CD8-positive, alpha-beta memory T cell (primary cell): Measurements from ENCODE around the gene ADGRL1. TPM values are rescaled to one million over a fixed set of nuclear protein-coding genes. Genes with fewer than 3 reads are reported as not detected.

Experiments used
- CTCF ChIA-PET: fragments of 350-600 bp; sonication (Branson Sonifier 250); formaldehyde crosslinking; loops from one replicate; lab custom pipeline; 2021; ENCODE audit warnings: antibody characterized with exemption; lab: Charles Lee
- POLR2A ChIA-PET: fragments of 350-600 bp; sonication (Branson Sonifier 250); formaldehyde crosslinking; loops from one replicate; lab custom pipeline; 2021; ENCODE audit warnings: antibody characterized with exemption; lab: Charles Lee
- DNase-seq, 5 donors: peaks; one replicate each; pipeline versions ENCODE4 v3.0.0 to v3.0.0-alpha.2; 2020 to 2022; ENCODE audit warnings: mixed read lengths in 1 of 5
- H3K27ac ChIP-seq: one replicate; pipeline ENCODE4 v1.7.0; 2013; ENCODE audit warnings: low read depth, mild to moderate bottlenecking, low read length, moderate library complexity
- H3K27me3 ChIP-seq: 2 replicates; pipeline ENCODE4 v1.7.0; 2013; ENCODE audit warnings: low read length, mild to moderate bottlenecking; ENCODE audit not compliant: insufficient read depth, poor library complexity, severe bottlenecking
- H3K36me3 ChIP-seq: 2 replicates; pipeline ENCODE4 v1.7.0; 2013; ENCODE audit warnings: mild to moderate bottlenecking, low read length, moderate library complexity; ENCODE audit not compliant: insufficient read depth
- H3K4me1 ChIP-seq: 2 replicates; pipeline ENCODE4 v1.7.0; 2013; ENCODE audit warnings: mild to moderate bottlenecking, low read length, moderate library complexity; ENCODE audit not compliant: insufficient read depth
- H3K4me3 ChIP-seq: 2 replicates; pipeline ENCODE4 v1.7.0; 2013; ENCODE audit warnings: mild to moderate bottlenecking, low read length
- H3K9me3 ChIP-seq: 2 replicates; pipeline ENCODE4 v1.7.0; 2013; ENCODE audit warnings: mild to moderate bottlenecking, low read length
- H3K27ac Mint-ChIP-seq, 8 donors: one replicate each; pipeline ENCODE4 v1.8.0; 2020 to 2021; ENCODE audit warnings: mixed read lengths in 8 of 8, mild to moderate bottlenecking in 6 of 8, inconsistent platforms in 3 of 8, moderate library complexity in 3 of 8
- H3K27me3 Mint-ChIP-seq, 2 donors: one replicate each; pipeline ENCODE4 v1.8.0; 2020 to 2021; ENCODE audit warnings: mixed read lengths in 2 of 2, mild to moderate bottlenecking in 1 of 2, moderate library complexity in 1 of 2
- H3K36me3 Mint-ChIP-seq, 3 donors: one replicate each; pipeline ENCODE4 v1.8.0; 2020 to 2021; ENCODE audit warnings: mixed read lengths in 3 of 3, inconsistent platforms in 1 of 3, mild to moderate bottlenecking in 1 of 3
- H3K4me1 Mint-ChIP-seq, 3 donors: one replicate each; pipeline ENCODE4 v1.8.0; 2020 to 2021; ENCODE audit warnings: mixed read lengths in 3 of 3, inconsistent platforms in 1 of 3, mild to moderate bottlenecking in 1 of 3
- H3K4me3 Mint-ChIP-seq, 7 donors: one replicate each; pipeline ENCODE4 v1.8.0; 2020 to 2021; ENCODE audit warnings: mixed read lengths in 7 of 7, mild to moderate bottlenecking in 6 of 7, moderate library complexity in 4 of 7, inconsistent platforms in 2 of 7
- H3K9me3 Mint-ChIP-seq, 5 donors: one replicate each; pipeline ENCODE4 v1.8.0; 2020 to 2022; ENCODE audit warnings: mixed read lengths in 5 of 5, mild to moderate bottlenecking in 3 of 5, moderate library complexity in 2 of 5, inconsistent platforms in 1 of 5
- polyA plus RNA-seq: library from polyadenylated mRNA; unstranded; fragments of 300-500 nt; fragmentation: Illumina TruSeq; gene quantifications from one replicate; pipeline ENCODE4 v1.2.3, GENCODE V29; 2021
- total RNA-seq, 2 experiments: library from RNA; stranded (reverse); gene quantifications; one replicate each; pipeline ENCODE4 v1.2.3, GENCODE V29; 2021

The ADGRL1 gene
- total and polyA plus RNA-seq, 3 experiments from 2014 or later = 0.81 to 5.8 (median 5.8) TPM

DNA sequence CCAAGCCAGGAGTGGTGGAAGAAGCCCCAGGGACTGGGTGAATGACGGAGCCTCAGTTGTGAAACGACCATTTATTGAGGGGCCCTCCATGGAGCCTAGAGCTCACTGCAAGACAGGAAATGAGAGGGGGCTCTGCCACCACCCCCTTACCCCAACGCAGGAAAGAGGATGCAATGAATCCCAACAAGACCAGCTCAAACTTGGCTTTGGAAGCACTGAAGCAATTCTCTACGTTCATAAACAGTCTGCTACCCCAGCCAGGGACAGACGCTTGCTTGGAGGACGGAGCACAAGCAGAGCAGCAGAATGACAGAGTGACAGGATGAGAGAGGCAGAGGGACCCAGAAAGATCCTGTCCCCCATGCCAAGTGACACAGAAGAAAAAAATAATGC, 89.4 kb downstream of the ADGRL1 start:
- POLR2A ChIA-PET = interaction anchor here (1.0 kb wide), 2 partner anchors 21 to 44 kb away, joined by 3 read pairs; partner anchors contain the start of gene MISP3
- H3K27ac Mint-ChIP-seq = peak overlapping the region; percentile 63 to 98 (median 91)
- peak in 1 of 5 donors; percentile 9 for DNase-seq
- Histone ChIP-seq H3K27ac (peak overlapping the region; percentile 33), H3K9me3 (no peaks in the 10 kb centered on the region), H3K4me3 (peak overlapping the region; percentile 60), H3K4me1 (peaks cover 38% of the 10 kb centered on the region), H3K36me3 (no peaks in the 10 kb centered on the region), H3K27me3 (no peaks in the 10 kb centered on the region)
- peaks cover 0 to 6% (median 0%) of the 10 kb centered on the region in 3 donors for H3K36me3 Mint-ChIP-seq
- H3K9me3 Mint-ChIP-seq = no peaks in the 10 kb centered on the region
- H3K27me3 Mint-ChIP-seq = peaks cover 0 to 4% of the 10 kb centered on the region in 2 donors
- peaks cover 35 to 62% (median 36%) of the 10 kb centered on the region in 3 donors for H3K4me1 Mint-ChIP-seq
- CTCF ChIA-PET = interaction anchor here (1.6 to 5.0 kb wide), 4 partner anchors 20 to 44 kb away, joined by 3 to 28 read pairs (median 13); partner anchors contain the start of genes ASF1B and MISP3
- H3K4me3 Mint-ChIP-seq = peak overlapping the region; percentile 84 to 95 (median 92)

DNA sequence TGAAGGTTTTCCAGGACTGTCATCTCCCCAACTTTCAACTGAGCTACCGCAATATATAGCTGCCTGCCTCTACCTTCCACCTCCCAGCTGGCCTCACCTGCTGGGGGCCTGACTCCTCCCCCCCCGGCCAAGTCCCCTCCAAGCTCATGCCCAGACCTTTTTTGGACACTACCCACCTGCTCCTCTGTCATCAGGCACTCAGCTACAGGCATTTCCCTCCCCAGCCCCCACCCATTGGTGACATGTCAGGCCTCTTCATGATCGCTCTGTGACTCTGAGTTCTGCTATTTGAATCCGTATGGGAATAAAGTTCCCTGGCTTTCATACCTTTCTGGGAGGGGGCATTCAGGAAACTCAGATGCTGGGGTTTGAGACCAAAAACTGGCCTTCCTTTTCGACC, 90.2 kb downstream of the ADGRL1 start:
- DNase-seq = no peak
- Mint-ChIP-seq H3K4me1 (peaks cover 35 to 63% (median 37%) of the 10 kb centered on the region in 3 donors), H3K9me3 (no peaks in the 10 kb centered on the region), H3K4me3 (peak overlapping the region; percentile 84 to 95 (median 92)), H3K27ac (peak overlapping the region in 4 of 8 donors; percentile 17 to 86 (median 62)), H3K36me3 (peaks cover 0 to 6% (median 0%) of the 10 kb centered on the region in 3 donors), H3K27me3 (peaks cover 0 to 4% of the 10 kb centered on the region in 2 donors)
- Histone ChIP-seq H3K27me3 (no peaks in the 10 kb centered on the region), H3K9me3 (no peaks in the 10 kb centered on the region), H3K27ac (no peak overlapping the region), H3K4me3 (peak overlapping the region; percentile 60), H3K4me1 (peaks cover 39% of the 10 kb centered on the region), H3K36me3 (no peaks in the 10 kb centered on the region)
- CTCF ChIA-PET = interaction anchor here (0.8 to 5.0 kb wide), 10 partner anchors 11 to 266 kb away, joined by 3 to 28 read pairs (median 4); partner anchors contain the start of genes ADGRE5, ASF1B and MISP3
- POLR2A ChIA-PET = interaction anchor here (1.0 kb wide), 2 partner anchors 20 to 43 kb away, joined by 3 read pairs; partner anchors contain the start of gene MISP3

DNA sequence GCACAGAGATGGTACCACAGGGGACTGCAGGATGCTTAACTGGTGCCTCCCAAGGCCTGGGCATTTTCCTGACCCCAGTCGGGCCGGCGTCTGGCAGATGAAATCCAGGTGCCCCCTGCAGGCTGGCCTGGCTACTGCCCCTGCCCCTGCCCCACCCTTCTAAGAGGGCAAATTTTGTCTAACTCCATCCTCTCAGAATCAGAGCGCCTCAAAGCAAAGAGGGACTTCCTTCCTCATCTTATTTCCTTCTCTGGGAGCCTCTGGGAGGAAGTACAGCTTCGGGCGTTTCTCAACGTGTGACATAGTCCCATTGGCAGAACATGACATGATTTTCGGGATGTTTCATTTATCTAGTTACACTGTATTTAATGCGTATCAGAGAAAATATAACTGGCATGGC, 91.1 kb downstream of the ADGRL1 start:
- H3K9me3 Mint-ChIP-seq = no peaks in the 10 kb centered on the region
- H3K4me1 Mint-ChIP-seq = peaks cover 35 to 67% (median 37%) of the 10 kb centered on the region in 3 donors
- ChIA-PET POLR2A (no interaction called here), CTCF (interaction anchor here (0.8 to 5.0 kb wide), 11 partner anchors 12 to 267 kb away, joined by 3 to 28 read pairs (median 4); partner anchors contain the start of genes ADGRE5, ASF1B and MISP3)
- H3K27ac Mint-ChIP-seq = peak overlapping the region in 4 of 8 donors; percentile 23 to 86 (median 58)
- no peaks in the 10 kb centered on the region for H3K27me3 ChIP-seq
- no peaks in the 10 kb centered on the region for H3K36me3 ChIP-seq
- peak; percentile 23 to 61 (median 30) for DNase-seq
- peaks cover 0 to 7% (median 0%) of the 10 kb centered on the region in 3 donors for H3K36me3 Mint-ChIP-seq
- H3K27me3 Mint-ChIP-seq = peaks cover 0 to 4% of the 10 kb centered on the region in 2 donors
- no peak overlapping the region for H3K27ac ChIP-seq
- H3K4me3 ChIP-seq = no peak overlapping the region
- peaks cover 39% of the 10 kb centered on the region for H3K4me1 ChIP-seq
- H3K9me3 ChIP-seq = no peaks in the 10 kb centered on the region
- H3K4me3 Mint-ChIP-seq = peak overlapping the region in 4 of 7 donors; percentile 16 to 92 (median 64)

DNA sequence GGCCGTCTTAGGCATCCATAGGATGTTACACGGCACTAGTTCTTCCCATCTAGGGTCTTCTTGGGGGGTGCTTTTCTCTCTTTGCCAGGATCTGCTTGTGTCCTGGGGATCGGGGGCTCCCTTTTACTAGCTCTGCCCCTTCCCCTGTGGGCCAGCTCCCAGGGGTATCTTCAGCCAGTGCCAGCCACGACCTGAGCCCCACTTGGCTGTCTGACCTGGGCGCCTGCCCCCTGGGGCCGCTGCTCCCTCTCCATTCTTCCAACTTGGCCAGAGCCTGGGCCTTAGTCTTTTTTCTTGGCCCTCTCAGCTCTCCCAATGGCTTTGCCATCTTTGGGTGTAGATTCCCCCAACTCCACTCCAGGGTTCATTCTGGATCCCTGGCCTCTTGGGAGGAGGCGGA, 91.5 kb downstream of the ADGRL1 start:
- Mint-ChIP-seq H3K27me3 (peaks cover 0 to 4% of the 10 kb centered on the region in 2 donors), H3K27ac (peak overlapping the region in 3 of 8 donors; percentile 46 to 89 (median 86)), H3K4me3 (peak overlapping the region in 1 of 7 donors; percentile 92), H3K4me1 (peaks cover 35 to 67% (median 37%) of the 10 kb centered on the region in 3 donors), H3K36me3 (peaks cover 0 to 7% (median 0%) of the 10 kb centered on the region in 3 donors), H3K9me3 (no peaks in the 10 kb centered on the region)
- Histone ChIP-seq H3K4me1 (peaks cover 39% of the 10 kb centered on the region), H3K27ac (no peak overlapping the region), H3K4me3 (no peak overlapping the region), H3K36me3 (no peaks in the 10 kb centered on the region), H3K27me3 (no peaks in the 10 kb centered on the region), H3K9me3 (no peaks in the 10 kb centered on the region)
- no peak for DNase-seq
- POLR2A ChIA-PET = no interaction called here
- CTCF ChIA-PET = interaction anchor here (0.9 to 5.0 kb wide), 7 partner anchors 22 to 251 kb away, joined by 3 to 28 read pairs (median 5); partner anchors contain the start of genes ASF1B and MISP3

DNA sequence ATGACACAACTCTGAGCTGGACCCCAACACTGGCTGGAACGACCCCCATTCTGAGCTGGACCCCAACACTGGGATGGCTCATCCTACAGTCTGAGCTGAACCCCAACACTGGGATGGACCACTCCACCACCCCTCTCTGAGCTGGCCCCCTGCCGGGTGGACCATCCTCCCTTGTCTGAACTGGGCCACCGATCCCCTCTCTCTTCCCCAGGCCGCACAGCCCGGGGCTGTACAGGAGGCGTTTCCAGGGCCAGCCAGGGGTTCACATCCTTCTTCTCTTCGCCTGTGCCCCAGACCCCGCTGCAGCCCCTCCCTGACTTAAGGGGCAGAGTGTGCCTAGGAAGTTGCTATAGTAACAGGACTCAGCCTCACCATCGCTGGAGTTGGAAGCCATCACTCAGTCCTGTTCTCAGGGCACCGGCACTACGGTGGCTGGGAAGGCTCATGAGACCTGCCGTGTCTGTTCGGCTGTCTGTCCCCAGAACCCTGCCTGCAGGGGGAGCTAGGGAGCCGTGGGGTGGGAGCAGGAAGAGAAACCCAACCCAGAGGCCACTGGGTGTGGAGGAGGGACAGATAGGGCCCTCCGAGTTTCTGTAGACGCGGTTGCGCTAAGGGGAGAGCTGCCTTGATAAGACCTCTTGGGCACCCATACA, 92.1 kb downstream of the ADGRL1 start:
- DNase-seq = peak; percentile 23 to 62 (median 37)
- peak overlapping the region in 2 of 8 donors; percentile 41 to 89 for H3K27ac Mint-ChIP-seq
- H3K4me1 Mint-ChIP-seq = peaks cover 30 to 63% (median 32%) of the 10 kb centered on the region in 3 donors
- no peaks in the 10 kb centered on the region for H3K36me3 ChIP-seq
- peaks cover 36% of the 10 kb centered on the region for H3K4me1 ChIP-seq
- peak overlapping the region in 2 of 7 donors; percentile 13 to 92 for H3K4me3 Mint-ChIP-seq
- peaks cover 0 to 4% of the 10 kb centered on the region in 2 donors for H3K27me3 Mint-ChIP-seq
- no peaks in the 10 kb centered on the region for H3K9me3 Mint-ChIP-seq
- no peak overlapping the region for H3K27ac ChIP-seq
- no peak overlapping the region for H3K4me3 ChIP-seq
- H3K36me3 Mint-ChIP-seq = peaks cover 0 to 7% (median 0%) of the 10 kb centered on the region in 3 donors
- H3K27me3 ChIP-seq = no peaks in the 10 kb centered on the region
- no peaks in the 10 kb centered on the region for H3K9me3 ChIP-seq
- POLR2A ChIA-PET = interaction anchor here (1.0 kb wide), 1 partner anchor 23 kb away, joined by 3 read pairs; the partner anchor contains the start of gene ASF1B
- CTCF ChIA-PET = interaction anchor here (0.9 to 5.0 kb wide), 6 partner anchors 22 to 53 kb away, joined by 3 to 28 read pairs (median 6); partner anchors contain the start of genes ASF1B and MISP3

DNA sequence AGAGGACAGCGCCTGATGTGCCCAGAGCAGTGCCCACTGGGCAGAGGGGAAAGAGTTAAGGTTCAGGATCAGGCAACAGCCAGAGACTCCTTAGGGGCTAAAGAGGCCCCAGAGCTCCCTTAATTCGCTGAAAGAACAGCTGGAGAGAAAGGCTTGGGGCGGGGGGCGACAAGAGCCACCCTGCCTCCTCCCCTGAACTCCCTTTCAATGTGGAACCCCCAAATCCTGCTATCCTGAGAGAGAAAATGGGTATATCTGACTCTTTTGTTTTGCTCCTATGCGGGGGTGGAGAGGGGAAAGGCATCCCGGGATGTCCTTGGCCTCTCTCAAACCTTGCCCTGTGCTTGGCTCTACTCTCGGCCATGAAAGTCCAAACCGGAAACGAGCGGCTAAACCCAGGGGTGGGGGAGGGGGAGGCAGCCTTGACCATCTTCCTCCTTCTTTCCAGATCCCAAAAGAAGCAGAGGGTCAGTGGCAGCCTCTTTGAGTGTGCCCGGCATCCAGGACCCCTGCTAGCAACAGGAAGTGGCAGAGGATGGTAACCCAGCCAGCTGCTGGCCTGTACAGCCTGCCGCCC, 93.1 kb downstream of the ADGRL1 start:
- no peaks in the 10 kb centered on the region for H3K36me3 ChIP-seq
- H3K36me3 Mint-ChIP-seq = peaks cover 0 to 8% (median 0%) of the 10 kb centered on the region in 3 donors
- H3K27me3 ChIP-seq = no peaks in the 10 kb centered on the region
- no peak for DNase-seq
- peaks cover 29% of the 10 kb centered on the region for H3K4me1 ChIP-seq
- no peak overlapping the region for H3K4me3 ChIP-seq
- peaks cover 25 to 57% (median 27%) of the 10 kb centered on the region in 3 donors for H3K4me1 Mint-ChIP-seq
- H3K27me3 Mint-ChIP-seq = peaks cover 0 to 4% of the 10 kb centered on the region in 2 donors
- H3K27ac Mint-ChIP-seq = peak overlapping the region in 2 of 8 donors; percentile 12 to 47
- no peak overlapping the region for H3K27ac ChIP-seq
- no peak overlapping the region for H3K4me3 Mint-ChIP-seq
- CTCF ChIA-PET = interaction anchor here (5.0 kb wide), 1 partner anchor 40 kb away, joined by 28 read pairs; the partner anchor contains the start of gene MISP3
- POLR2A ChIA-PET = interaction anchor here (1.0 kb wide), 1 partner anchor 24 kb away, joined by 3 read pairs; the partner anchor contains the start of gene ASF1B
- no peaks in the 10 kb centered on the region for H3K9me3 ChIP-seq
- H3K9me3 Mint-ChIP-seq = no peaks in the 10 kb centered on the region

DNA sequence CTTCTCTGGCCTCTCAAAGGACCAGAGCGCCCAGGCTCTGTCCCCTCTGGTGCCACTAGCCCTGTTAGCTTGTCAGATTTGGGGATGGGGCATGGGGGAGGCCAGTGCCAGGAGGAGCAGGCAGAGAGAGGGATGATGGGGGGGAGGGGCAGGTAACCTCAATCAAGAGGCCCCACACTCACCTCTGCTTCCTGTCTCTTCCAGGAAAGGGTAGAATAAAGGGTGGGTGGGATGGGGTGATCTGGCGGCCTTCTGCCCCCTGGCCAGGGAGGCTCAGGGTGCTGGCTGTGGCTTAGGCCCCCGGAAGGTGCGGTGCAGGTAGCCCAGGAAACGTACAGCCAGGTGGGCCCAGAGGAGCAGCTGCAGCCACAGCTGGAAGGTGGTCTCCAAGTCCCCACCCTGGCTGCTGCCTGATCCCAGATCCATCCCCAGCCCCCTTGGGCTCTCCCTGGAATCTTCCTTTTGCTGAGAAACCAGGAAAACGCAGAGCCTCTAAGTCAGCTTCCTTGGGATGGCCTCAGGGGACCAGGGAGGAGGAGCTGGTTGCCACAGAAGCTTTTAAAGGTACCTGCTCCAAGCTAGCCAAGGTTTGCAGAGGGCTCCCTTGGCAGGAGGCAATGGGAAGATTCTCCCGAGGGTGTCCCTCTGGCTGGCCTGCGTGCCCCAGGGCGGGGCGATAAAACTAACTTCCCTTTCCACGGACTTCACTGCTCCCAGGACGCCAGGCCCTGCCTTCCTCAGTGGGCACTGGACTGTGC, 93.7 kb downstream of the ADGRL1 start:
- Histone ChIP-seq H3K27ac (no peak overlapping the region), H3K9me3 (no peaks in the 10 kb centered on the region), H3K36me3 (no peaks in the 10 kb centered on the region), H3K4me3 (no peak overlapping the region), H3K27me3 (no peaks in the 10 kb centered on the region), H3K4me1 (peaks cover 29% of the 10 kb centered on the region)
- Mint-ChIP-seq H3K36me3 (peaks cover 0 to 9% (median 0%) of the 10 kb centered on the region in 3 donors), H3K4me3 (no peak overlapping the region), H3K4me1 (peaks cover 25 to 53% (median 26%) of the 10 kb centered on the region in 3 donors), H3K9me3 (no peaks in the 10 kb centered on the region), H3K27me3 (peaks cover 0 to 4% of the 10 kb centered on the region in 2 donors), H3K27ac (peak overlapping the region in 1 of 8 donors; percentile 3)
- POLR2A ChIA-PET = no interaction called here
- CTCF ChIA-PET = interaction anchor here (1.6 to 5.0 kb wide), 2 partner anchors 25 to 39 kb away, joined by 3 to 28 read pairs; partner anchors contain the start of gene MISP3
- no peak for DNase-seq
